Lower leg skin (tissue), 3 donors: ENCODE measurements around the gene DBH.

ENCODE experiments used
- POLR2A ChIP-seq, 2 donors: fragments of 450-650 bp; IDR thresholded peaks; one replicate each; pipeline ENCODE4 v1.6.1; 2016 to 2017; ENCODE audit warnings: antibody characterized with exemption in 2 of 2, mild to moderate bottlenecking in 1 of 2, moderate library complexity in 1 of 2
- TF ChIP-seq, protein P1 (sequence below), 3 donors: fragments of 450-650 bp; IDR thresholded peaks; one replicate each; pipeline ENCODE4 v1.5.1; 2016; ENCODE audit warnings: antibody characterized with exemption in 3 of 3, mild to moderate bottlenecking in 3 of 3, moderate library complexity in 2 of 3

DNA sequence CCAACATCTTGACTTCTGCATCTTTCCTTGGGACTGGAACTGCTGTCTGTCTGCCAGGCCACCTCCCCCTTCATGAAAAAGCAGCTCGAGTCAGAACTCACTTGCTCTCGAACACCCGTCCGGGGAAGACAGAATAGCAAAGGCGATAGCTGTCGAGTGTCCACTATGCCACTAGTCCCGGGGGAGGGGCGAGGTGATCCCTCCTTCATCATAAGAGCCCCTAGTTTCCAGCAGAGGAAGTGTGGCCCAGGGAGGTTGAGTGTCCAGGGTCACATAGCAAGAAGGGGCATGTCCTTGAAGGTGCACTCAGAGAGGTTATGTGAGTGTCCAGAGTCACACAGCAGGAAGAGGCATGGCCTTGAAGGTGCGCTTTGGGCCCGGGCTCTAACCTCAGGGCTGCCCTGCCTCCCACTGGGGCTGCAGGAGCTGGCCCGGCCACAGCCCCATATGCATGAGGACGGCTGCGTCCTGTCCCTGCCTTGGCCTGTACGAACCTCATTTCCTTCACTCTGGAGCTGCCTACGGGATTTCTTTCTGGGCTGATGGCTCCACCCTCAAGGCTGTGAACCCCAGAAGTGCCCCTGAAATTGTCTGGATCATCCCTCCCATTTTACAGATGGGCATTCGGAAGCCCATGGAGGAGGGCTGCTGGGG lies 6.7 kb downstream of the DBH start:
- TF ChIP-seq, protein P1, sequence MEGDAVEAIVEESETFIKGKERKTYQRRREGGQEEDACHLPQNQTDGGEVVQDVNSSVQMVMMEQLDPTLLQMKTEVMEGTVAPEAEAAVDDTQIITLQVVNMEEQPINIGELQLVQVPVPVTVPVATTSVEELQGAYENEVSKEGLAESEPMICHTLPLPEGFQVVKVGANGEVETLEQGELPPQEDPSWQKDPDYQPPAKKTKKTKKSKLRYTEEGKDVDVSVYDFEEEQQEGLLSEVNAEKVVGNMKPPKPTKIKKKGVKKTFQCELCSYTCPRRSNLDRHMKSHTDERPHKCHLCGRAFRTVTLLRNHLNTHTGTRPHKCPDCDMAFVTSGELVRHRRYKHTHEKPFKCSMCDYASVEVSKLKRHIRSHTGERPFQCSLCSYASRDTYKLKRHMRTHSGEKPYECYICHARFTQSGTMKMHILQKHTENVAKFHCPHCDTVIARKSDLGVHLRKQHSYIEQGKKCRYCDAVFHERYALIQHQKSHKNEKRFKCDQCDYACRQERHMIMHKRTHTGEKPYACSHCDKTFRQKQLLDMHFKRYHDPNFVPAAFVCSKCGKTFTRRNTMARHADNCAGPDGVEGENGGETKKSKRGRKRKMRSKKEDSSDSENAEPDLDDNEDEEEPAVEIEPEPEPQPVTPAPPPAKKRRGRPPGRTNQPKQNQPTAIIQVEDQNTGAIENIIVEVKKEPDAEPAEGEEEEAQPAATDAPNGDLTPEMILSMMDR (IDR thresholded peaks at IDR 0.05), result no peak
- TF ChIP-seq POLR2A (IDR thresholded peaks at IDR 0.05), result no peak
